Neuron (in vitro differentiated cells): ENCODE measurements around the gene CASP2.

Experiments
- H2AFZ ChIP-seq: one replicate; pipeline ENCODE4 v1.6.1; 2013; ENCODE audit warnings: low read depth, mild to moderate bottlenecking, inconsistent platforms, low read length, moderate library complexity
- H3K27me3 ChIP-seq: one replicate; pipeline ENCODE4 v1.6.1; 2013; ENCODE audit warnings: low read length; ENCODE audit not compliant: insufficient read depth
- H3K36me3 ChIP-seq: one replicate; pipeline ENCODE4 v1.6.1; 2013; ENCODE audit warnings: low read length; ENCODE audit not compliant: insufficient read depth
- H3K4me1 ChIP-seq: one replicate; pipeline ENCODE4 v1.6.1; 2013; ENCODE audit warnings: low read length; ENCODE audit not compliant: insufficient read depth
- H3K4me3 ChIP-seq: 2 replicates; pipeline ENCODE4 v1.5.1; 2013; ENCODE audit warnings: mild to moderate bottlenecking, low read length, moderate library complexity
- H3K9me3 ChIP-seq: one replicate; pipeline ENCODE4 v1.6.1; 2013; ENCODE audit warnings: low read length

Gene CASP2

DNA sequence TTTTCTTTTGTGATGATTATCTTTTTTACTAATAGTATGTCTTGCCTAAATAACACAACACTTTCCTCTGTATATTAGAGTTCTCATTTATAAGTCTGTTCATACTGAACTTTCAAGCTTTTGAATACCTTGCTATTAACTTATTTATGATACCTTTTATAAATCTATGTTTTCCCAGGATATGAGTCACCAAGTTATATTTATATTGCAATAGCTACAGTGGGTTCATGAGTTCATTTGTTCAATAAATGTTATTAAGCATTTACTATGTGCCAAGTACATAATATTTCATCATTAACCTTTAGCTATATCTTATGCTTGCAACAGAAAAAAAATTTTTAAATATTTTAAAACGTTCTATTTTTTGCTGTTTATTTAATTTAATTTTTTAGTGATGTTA lies 46.1 kb downstream of the CASP2 start:
- H3K4me1 ChIP-seq = no peaks in the 10 kb centered on the region
- H2AFZ ChIP-seq = no peak overlapping the region
- peaks cover 5% of the 10 kb centered on the region for H3K27me3 ChIP-seq
- no peaks in the 10 kb centered on the region for H3K9me3 ChIP-seq
- H3K36me3 ChIP-seq = no peaks in the 10 kb centered on the region
- H3K4me3 ChIP-seq = no peak overlapping the region

DNA sequence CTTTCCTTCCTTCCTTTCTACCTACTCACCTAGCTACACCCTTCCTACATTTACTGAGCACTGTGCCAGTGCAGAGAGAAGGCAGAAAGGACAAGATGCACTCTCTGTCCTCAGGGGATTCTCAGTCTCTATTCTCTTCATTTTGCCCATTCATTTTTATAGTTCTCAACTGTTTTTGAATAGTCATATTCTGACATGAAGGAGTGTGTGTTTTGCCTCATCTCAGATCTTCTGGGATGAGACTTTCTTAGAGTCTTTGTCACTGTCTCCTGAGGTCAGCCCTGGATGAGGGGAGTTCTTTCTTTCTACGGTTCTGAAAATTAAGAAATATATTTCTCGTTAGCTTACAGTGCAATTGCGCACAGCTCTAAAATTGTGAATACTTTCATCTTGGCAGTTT lies 49.1 kb downstream of the CASP2 start:
- Histone ChIP-seq H3K4me1 (no peaks in the 10 kb centered on the region), H3K27me3 (peaks cover 14% of the 10 kb centered on the region), H3K9me3 (no peaks in the 10 kb centered on the region), H3K36me3 (no peaks in the 10 kb centered on the region), H2AFZ (no peak overlapping the region), H3K4me3 (no peak overlapping the region)

DNA sequence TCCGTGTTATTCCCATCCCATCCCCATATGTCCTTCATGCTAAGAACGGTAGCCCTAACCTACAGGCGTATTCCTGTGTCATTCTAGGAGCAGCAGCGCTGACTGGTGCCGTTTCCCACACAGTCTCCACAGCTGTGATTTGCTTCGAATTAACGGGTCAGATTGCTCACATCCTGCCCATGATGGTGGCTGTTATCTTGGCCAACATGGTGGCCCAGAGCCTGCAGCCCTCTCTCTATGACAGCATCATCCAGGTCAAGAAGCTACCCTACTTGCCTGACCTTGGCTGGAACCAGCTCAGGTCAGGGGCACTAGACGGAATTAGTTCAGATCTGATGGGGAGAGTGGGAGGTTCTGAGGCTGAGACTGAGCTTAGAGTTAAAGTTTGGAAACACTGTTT lies 53.7 kb downstream of the CASP2 start:
- Histone ChIP-seq H3K9me3 (no peaks in the 10 kb centered on the region), H3K4me1 (no peaks in the 10 kb centered on the region), H3K4me3 (no peak overlapping the region), H3K36me3 (no peaks in the 10 kb centered on the region), H2AFZ (no peak overlapping the region), H3K27me3 (peaks cover 35% of the 10 kb centered on the region)

DNA sequence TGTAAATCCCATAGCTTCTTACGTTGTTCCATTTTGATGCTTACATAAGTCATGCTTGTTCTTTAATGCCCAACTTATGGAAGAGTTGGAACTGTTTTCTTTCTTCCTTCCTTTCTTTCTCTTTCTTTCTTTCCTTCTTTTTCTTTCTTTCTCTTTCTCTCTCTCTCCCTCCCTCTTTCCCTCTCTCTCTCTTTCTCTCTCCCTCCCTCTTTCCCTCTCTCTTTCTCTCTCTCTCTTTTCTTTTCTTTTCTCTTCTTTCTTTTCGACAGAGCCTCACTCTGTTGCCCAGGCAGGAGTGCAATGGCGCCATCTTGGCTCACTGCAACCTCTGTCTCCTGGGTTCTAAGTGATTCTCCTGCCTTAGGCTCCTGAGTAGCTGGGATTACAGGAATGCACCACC lies 55.4 kb downstream of the CASP2 start:
- Histone ChIP-seq H3K27me3 (peaks cover 42% of the 10 kb centered on the region), H3K9me3 (no peaks in the 10 kb centered on the region), H3K4me3 (no peak overlapping the region)

DNA sequence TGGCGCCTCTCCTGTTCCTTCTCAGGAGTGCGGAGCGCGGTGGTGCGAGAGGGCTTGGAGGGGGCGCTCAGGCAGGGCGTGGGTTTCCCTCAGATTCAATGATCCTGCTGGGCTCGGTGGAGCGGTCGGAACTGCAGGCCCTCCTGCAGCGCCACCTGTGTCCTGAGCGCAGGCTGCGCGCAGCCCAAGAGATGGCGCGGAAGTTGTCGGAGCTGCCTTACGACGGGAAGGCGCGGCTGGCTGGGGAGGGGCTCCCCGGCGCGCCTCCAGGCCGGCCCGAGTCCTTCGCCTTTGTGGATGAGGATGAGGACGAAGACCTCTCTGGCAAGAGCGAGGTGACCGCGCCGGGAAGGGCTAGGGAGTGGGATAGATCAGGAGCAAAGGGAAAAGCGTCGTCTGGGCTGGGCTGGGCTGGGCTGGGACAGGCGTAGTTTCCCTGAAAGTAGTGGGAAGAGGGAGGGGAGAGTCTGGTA lies 57.3 kb downstream of the CASP2 start:
- H3K4me1 ChIP-seq = no peaks in the 10 kb centered on the region
- H3K36me3 ChIP-seq = no peaks in the 10 kb centered on the region
- H3K4me3 ChIP-seq = no peak overlapping the region
- H3K27me3 ChIP-seq = peaks cover 52% of the 10 kb centered on the region
- no peaks in the 10 kb centered on the region for H3K9me3 ChIP-seq
- no peak overlapping the region for H2AFZ ChIP-seq

More for the DNA sequence above, 55.4 kb downstream of the CASP2 start:
- Histone ChIP-seq H2AFZ (no peak overlapping the region), H3K4me1 (no peaks in the 10 kb centered on the region), H3K36me3 (no peaks in the 10 kb centered on the region)

DNA sequence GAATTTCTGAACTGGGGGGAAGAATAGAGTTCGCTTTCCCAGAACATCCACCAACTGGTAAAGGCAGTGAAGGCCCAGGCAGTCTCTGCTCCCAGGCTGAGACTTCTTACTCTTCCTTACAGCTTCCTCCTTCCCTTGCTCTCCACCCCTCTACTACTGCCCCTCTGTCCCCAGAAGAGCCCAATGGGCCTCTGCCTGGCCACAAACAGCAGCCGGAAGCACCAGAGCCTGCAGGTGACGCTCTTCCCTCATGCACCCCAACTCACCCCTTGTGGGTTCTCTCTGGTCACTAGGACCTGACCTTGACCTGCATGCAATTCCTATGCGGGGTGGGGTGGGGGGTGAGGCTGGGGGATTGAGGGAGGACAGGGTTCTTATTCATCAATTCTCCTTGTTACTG lies 57.9 kb downstream of the CASP2 start:
- Histone ChIP-seq H3K4me3 (no peak overlapping the region), H3K9me3 (no peaks in the 10 kb centered on the region), H3K27me3 (peaks cover 50% of the 10 kb centered on the region), H2AFZ (no peak overlapping the region), H3K4me1 (no peaks in the 10 kb centered on the region), H3K36me3 (no peaks in the 10 kb centered on the region)

DNA sequence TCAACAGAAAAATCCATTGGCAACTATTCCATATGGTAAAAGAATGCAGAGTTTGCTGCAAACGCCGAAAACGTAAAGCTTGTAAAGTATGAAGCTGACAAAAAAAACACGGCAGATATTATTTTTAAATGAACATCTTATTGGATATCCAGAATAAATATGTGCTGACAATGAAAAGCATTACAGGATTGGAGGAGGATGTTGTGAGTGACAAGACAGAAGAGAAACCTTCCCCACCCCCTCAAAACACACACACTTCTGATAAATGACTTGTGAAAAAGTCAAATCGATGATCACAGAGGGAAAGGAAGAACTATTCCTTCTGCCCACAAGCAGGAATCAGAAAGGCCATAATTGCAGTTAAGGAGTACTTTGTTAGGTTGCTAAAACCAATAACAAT lies 59.8 kb downstream of the CASP2 start:
- Histone ChIP-seq H3K4me3 (no peak overlapping the region), H3K36me3 (no peaks in the 10 kb centered on the region), H2AFZ (no peak overlapping the region), H3K27me3 (peaks cover 47% of the 10 kb centered on the region), H3K4me1 (peaks cover 14% of the 10 kb centered on the region), H3K9me3 (no peaks in the 10 kb centered on the region)

DNA sequence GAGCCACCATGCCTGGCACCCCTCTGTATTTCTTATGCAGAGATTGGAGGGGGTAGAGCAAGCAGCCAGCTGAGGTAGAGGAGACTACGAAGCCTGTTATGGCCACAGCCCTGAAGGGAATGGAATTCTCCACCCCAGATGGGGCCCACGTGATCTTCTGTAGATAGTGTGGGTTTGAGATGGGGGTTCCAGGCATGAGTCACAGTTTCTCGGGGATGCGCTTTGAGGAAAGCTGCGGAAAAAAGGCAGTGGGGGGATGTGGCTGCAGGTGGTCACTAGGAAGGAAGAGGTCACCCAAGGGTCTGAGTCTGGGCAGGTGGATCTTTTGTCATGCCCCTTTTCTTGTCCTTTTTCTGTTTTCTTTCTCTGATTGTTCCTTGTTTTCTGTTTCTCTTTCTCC lies 62.9 kb downstream of the CASP2 start:
- Histone ChIP-seq H3K36me3 (no peaks in the 10 kb centered on the region), H3K4me1 (peaks cover 17% of the 10 kb centered on the region), H3K9me3 (no peaks in the 10 kb centered on the region), H3K27me3 (peaks cover 32% of the 10 kb centered on the region), H3K4me3 (no peak overlapping the region), H2AFZ (no peak overlapping the region)

DNA sequence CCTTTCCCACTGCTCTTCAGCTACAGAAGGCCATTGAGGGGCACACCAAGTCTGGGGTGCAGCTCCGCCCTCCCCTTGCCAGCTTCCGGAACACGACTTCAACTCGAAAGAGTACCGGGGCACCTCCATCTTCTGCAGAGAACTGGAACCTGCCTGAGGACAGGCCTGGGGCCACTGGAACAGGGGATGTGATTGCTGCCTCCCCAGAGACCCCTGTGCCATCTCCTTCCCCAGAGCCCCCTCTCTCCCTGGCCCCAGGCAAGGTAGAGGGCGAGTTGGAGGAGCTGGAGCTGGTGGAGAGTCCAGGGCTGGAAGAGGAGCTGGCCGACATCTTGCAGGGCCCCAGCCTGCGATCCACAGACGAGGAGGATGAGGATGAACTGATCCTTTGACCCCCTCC lies 63.4 kb downstream of the CASP2 start:
- no peaks in the 10 kb centered on the region for H3K9me3 ChIP-seq
- H3K4me1 ChIP-seq = peaks cover 17% of the 10 kb centered on the region
- H2AFZ ChIP-seq = no peak overlapping the region
- no peak overlapping the region for H3K4me3 ChIP-seq
- H3K27me3 ChIP-seq = peaks cover 31% of the 10 kb centered on the region
- H3K36me3 ChIP-seq = no peaks in the 10 kb centered on the region

DNA sequence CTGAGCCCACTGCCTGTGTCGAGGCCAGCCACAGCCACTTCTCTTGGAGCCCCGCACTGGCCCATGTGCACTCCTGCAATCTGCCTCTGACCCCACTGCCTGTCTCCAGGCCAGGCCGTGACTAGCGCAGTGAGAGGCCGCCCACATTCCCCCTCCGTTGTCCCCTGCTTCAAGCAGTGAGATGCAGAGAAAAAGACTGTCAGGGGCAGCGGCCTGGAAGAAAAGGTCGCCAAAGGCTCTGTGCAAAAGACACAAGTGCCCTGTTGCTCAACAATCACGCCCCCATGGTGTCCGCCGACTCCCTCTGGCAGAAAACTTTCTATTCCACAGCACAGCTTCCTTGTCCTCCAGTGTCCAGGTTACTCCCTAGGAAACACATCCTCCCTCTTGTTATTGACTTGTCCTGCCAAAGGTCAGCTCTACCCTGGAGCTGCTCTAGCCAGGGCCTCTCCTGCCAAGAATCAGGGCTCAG lies 64.4 kb downstream of the CASP2 start:
- no peaks in the 10 kb centered on the region for H3K9me3 ChIP-seq
- H3K4me3 ChIP-seq = no peak overlapping the region
- H2AFZ ChIP-seq = no peak overlapping the region
- peaks cover 17% of the 10 kb centered on the region for H3K4me1 ChIP-seq
- no peaks in the 10 kb centered on the region for H3K36me3 ChIP-seq
- H3K27me3 ChIP-seq = peaks cover 24% of the 10 kb centered on the region

DNA sequence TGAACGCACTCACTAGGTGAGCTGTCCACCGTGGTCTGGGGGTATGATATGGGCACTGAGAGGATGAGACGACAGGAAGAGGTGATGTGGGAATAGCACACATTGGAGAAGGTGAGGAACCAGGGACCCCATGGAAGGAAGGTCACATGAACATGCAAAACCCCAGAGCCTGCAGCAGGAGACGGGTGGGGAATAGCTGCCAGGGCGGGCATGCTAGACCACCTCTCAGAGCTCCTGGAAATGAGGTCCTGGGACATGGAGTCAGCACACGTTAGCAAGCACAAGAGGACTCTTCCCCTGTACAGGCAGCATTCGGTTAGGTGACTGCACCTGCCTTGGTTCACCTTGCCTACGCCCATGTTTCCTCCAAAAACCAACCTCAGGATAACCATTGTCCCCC lies 66.2 kb downstream of the CASP2 start:
- no peak overlapping the region for H3K4me3 ChIP-seq
- H3K36me3 ChIP-seq = no peaks in the 10 kb centered on the region
- peaks cover 17% of the 10 kb centered on the region for H3K4me1 ChIP-seq
- H2AFZ ChIP-seq = no peak overlapping the region
- H3K9me3 ChIP-seq = no peaks in the 10 kb centered on the region
- H3K27me3 ChIP-seq = peaks cover 16% of the 10 kb centered on the region

DNA sequence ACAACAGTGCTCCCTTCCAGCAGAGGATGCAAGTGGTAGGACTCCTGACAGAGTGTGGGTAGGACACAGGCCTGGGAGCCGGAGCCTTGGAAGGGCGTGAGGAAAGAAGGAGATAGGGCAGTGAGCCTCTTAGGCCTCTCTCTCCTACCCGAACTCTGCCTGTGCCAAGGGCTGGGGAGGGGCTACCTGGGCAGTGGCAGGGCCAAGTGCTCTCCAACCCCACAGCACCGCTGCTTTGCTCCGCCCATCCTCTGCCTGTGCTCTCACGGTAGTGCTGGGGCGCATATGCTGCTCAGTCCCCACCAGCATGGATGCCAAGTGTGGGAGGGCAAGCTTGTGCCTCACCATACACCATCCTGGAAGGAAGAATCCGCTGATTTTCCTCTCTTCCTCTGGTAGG lies 66.8 kb downstream of the CASP2 start:
- Histone ChIP-seq H3K4me1 (peaks cover 17% of the 10 kb centered on the region), H3K9me3 (peaks cover 3% of the 10 kb centered on the region), H2AFZ (no peak overlapping the region), H3K4me3 (no peak overlapping the region), H3K36me3 (no peaks in the 10 kb centered on the region), H3K27me3 (peaks cover 16% of the 10 kb centered on the region)

DNA sequence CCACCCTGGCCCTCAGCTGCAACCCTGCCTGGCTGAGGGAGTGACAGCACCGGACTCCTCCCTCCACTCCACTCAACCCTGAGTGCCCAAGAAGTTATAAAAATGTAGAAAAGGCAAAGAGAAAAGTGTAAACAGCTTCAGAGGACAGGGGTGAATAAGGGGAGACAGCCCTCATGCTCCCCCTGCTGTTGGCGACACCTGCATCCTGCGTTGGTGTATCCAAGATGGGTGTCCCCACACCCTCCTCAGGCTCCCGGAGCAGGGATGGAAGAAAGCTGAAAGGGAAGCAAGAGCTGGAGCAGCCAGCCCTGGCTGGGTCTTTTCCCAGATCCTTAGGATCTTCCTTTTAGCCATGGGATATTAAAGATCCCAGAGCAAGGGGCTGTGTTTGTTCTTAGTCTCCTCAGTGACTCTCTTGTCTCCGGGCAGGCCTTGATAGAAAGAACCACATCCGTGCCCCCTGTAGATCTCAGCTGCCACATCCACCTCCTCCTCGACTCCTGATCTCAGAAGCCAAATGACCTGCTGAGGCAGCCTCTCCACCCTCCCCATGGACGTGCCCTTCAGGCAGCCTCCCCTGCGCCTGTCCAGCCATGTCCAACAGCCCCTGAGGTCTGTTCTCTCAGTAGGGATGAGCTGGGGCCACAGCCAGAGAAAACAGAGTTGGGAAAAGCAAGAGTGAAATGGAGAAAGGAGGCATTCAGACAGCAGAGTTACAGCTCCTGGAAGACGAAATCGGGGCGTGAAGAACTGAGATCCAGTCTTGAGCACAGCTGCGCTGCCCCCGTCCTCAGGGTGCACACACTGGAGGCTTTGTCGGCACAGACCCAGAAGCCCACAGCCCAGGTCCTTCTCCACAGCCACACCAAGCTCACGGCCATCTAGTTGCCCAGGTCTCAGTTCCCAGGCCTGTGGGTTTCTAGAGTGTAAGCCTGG lies 67.6 kb downstream of the CASP2 start:
- peaks cover 17% of the 10 kb centered on the region for H3K27me3 ChIP-seq
- peaks cover 3% of the 10 kb centered on the region for H3K9me3 ChIP-seq
- no peak overlapping the region for H3K4me3 ChIP-seq
- no peaks in the 10 kb centered on the region for H3K36me3 ChIP-seq
- peaks cover 17% of the 10 kb centered on the region for H3K4me1 ChIP-seq
- H2AFZ ChIP-seq = no peak overlapping the region
